GM21786 (cell line): ENCODE data around the gene EIF1B.

Experiments
- ATAC-seq: cut with Tn5 transposase; IDR thresholded peaks from one replicate; pipeline ENCODE4 v1.9.1; 2021; ENCODE audit not compliant: unreplicated experiment

Gene EIF1B

GRCh38 chr3:40308725-40309417, 636 bp upstream of the EIF1B start:
- ATAC-seq: no peak

GRCh38 chr3:40309925-40310695, 603 bp downstream of the EIF1B start:
- ATAC-seq: peak; percentile 13

GRCh38 chr3:40310705-40311104, 1.2 kb downstream of the EIF1B start:
- no peak for ATAC-seq

GRCh38 chr3:40312661-40313226, 3.2 kb downstream of the EIF1B start:
- no peak for ATAC-seq

- ATAC-seq: no peak
Measured at GRCh38 chr3:40313975-40314860, 4.7 kb downstream of the EIF1B start.

- ATAC-seq: peak; percentile 81
Measured at GRCh38 chr3:40317061-40317855, 7.8 kb downstream of the EIF1B start.

- no peak for ATAC-seq
Measured at GRCh38 chr3:40321818-40322217, 12.3 kb downstream of the EIF1B start.

GRCh38 chr3:40323946-40324345, 14.4 kb downstream of the EIF1B start:
- no peak for ATAC-seq

GRCh38 chr3:40324621-40325020, 15.1 kb downstream of the EIF1B start:
- ATAC-seq: no peak

- ATAC-seq: no peak
Measured at GRCh38 chr3:40325465-40325864, 16.0 kb downstream of the EIF1B start.

GRCh38 chr3:40328374-40328773, 18.9 kb downstream of the EIF1B start:
- ATAC-seq: no peak

- no peak for ATAC-seq
Measured at GRCh38 chr3:40329071-40329470, 19.6 kb downstream of the EIF1B start.

GRCh38 chr3:40332684-40333083, 23.2 kb downstream of the EIF1B start:
- ATAC-seq: no peak

GRCh38 chr3:40333416-40333815, 23.9 kb downstream of the EIF1B start:
- no peak for ATAC-seq

- ATAC-seq: no peak
Measured at GRCh38 chr3:40333852-40334251, 24.3 kb downstream of the EIF1B start.

- no peak for ATAC-seq
Measured at GRCh38 chr3:40336101-40336500, 26.6 kb downstream of the EIF1B start.

GRCh38 chr3:40336511-40337135, 27.1 kb downstream of the EIF1B start:
- no peak for ATAC-seq

- peak; percentile 69 for ATAC-seq
Measured at GRCh38 chr3:40337136-40338108, 27.9 kb downstream of the EIF1B start.

- no peak for ATAC-seq
Measured at GRCh38 chr3:40339871-40340270, 30.4 kb downstream of the EIF1B start.
